ENCODE results near the gene IQCB1.

DNA sequence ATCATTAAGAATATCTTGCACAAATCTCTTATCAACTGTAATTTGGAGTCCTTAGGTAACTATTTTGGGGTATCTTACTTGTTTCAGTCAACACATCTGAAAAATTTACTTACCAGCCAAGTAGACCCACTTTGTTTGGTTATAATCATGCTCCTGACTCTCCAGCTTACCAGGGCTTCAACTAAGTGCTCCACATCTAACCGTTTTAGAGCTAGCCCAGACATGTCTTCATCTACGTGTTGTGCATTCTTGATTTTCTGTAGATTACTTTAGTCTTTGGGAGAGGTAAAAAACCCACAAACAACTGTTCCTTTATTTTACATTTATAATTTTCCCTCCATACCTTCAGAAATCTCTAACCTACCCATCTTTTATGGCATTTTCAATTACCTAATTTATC is 17.4 kb upstream of the IQCB1 start:
- TF ChIP-seq RAD21 (IDR thresholded peaks at IDR 0.05; ENCODE audit: low read depth) (no peak), FOXM1 (IDR thresholded peaks at IDR 0.05; ENCODE audit: borderline replicate concordance, low read depth) (no peak), EP300 (IDR thresholded peaks at IDR 0.05; ENCODE audit: borderline replicate concordance) (no peak), NFIC (IDR thresholded peaks at IDR 0.05) (no peak), TCF12 (IDR thresholded peaks at IDR 0.05; ENCODE audit: low read depth) (no peak), TAF1 (IDR thresholded peaks at IDR 0.05; ENCODE audit: low read depth) (no peak), CEBPB (IDR thresholded peaks at IDR 0.05) (no peak), TEAD4 (IDR thresholded peaks at IDR 0.05) (no peak), YY1 (IDR thresholded peaks at IDR 0.05; ENCODE audit: low read depth) (no peak), EGR1 (IDR thresholded peaks at IDR 0.05) (no peak)
- TF ChIP-seq, protein P1, sequence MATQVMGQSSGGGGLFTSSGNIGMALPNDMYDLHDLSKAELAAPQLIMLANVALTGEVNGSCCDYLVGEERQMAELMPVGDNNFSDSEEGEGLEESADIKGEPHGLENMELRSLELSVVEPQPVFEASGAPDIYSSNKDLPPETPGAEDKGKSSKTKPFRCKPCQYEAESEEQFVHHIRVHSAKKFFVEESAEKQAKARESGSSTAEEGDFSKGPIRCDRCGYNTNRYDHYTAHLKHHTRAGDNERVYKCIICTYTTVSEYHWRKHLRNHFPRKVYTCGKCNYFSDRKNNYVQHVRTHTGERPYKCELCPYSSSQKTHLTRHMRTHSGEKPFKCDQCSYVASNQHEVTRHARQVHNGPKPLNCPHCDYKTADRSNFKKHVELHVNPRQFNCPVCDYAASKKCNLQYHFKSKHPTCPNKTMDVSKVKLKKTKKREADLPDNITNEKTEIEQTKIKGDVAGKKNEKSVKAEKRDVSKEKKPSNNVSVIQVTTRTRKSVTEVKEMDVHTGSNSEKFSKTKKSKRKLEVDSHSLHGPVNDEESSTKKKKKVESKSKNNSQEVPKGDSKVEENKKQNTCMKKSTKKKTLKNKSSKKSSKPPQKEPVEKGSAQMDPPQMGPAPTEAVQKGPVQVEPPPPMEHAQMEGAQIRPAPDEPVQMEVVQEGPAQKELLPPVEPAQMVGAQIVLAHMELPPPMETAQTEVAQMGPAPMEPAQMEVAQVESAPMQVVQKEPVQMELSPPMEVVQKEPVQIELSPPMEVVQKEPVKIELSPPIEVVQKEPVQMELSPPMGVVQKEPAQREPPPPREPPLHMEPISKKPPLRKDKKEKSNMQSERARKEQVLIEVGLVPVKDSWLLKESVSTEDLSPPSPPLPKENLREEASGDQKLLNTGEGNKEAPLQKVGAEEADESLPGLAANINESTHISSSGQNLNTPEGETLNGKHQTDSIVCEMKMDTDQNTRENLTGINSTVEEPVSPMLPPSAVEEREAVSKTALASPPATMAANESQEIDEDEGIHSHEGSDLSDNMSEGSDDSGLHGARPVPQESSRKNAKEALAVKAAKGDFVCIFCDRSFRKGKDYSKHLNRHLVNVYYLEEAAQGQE (IDR thresholded peaks at IDR 0.05; ENCODE audit: low read depth): no peak
